Parathyroid adenoma (tissue), 2 donors: ENCODE data around the gene ZNF618.

Experiments
- H2AFZ ChIP-seq: fragments of 300-600 bp; sonication (generic); one replicate; pipeline ENCODE4 v1.7.0; 2017; ENCODE audit warnings: antibody characterized with exemption, mild to moderate bottlenecking
- H3K27ac ChIP-seq: fragments of 300-600 bp; sonication (generic); one replicate; pipeline ENCODE4 v1.7.0; 2017
- H3K27me3 ChIP-seq: fragments of 300-600 bp; sonication (generic); one replicate; pipeline ENCODE4 v1.7.0; 2017; ENCODE audit warnings: low read length; ENCODE audit not compliant: control insufficient read depth, insufficient read depth
- H3K36me3 ChIP-seq: fragments of 300-600 bp; sonication (generic); one replicate; pipeline ENCODE4 v1.7.0; 2017; ENCODE audit warnings: low read length; ENCODE audit not compliant: control insufficient read depth, insufficient read depth
- H3K4me1 ChIP-seq: fragments of 300-600 bp; sonication (generic); one replicate; pipeline ENCODE4 v1.7.0; 2017; ENCODE audit warnings: control low read depth
- H3K4me2 ChIP-seq: fragments of 300-600 bp; sonication (generic); one replicate; pipeline ENCODE4 v1.7.0; 2017; ENCODE audit warnings: low read length
- H3K4me3 ChIP-seq: fragments of 300-600 bp; sonication (generic); one replicate; pipeline ENCODE4 v1.7.0; 2017; ENCODE audit warnings: low read depth, low read length
- H3K79me2 ChIP-seq: fragments of 300-600 bp; sonication (generic); one replicate; pipeline ENCODE4 v1.7.0; 2017; ENCODE audit warnings: control low read depth
- H3K9ac ChIP-seq: fragments of 300-600 bp; sonication (generic); one replicate; pipeline ENCODE4 v1.7.0; 2017; ENCODE audit warnings: mild to moderate bottlenecking
- H3K9me3 ChIP-seq: fragments of 300-600 bp; sonication (generic); one replicate; pipeline ENCODE4 v1.7.0; 2017; ENCODE audit warnings: low read length; ENCODE audit not compliant: control insufficient read depth
- TF ChIP-seq, protein P1 (sequence below): fragments of 300-600 bp; sonication (generic); IDR thresholded peaks from one replicate; pipeline ENCODE4 v1.7.0; 2017; ENCODE audit warnings: antibody characterized with exemption, mild to moderate bottlenecking
- donor health status: primary hyperparathyroidism.

ZNF618 gene

DNA sequence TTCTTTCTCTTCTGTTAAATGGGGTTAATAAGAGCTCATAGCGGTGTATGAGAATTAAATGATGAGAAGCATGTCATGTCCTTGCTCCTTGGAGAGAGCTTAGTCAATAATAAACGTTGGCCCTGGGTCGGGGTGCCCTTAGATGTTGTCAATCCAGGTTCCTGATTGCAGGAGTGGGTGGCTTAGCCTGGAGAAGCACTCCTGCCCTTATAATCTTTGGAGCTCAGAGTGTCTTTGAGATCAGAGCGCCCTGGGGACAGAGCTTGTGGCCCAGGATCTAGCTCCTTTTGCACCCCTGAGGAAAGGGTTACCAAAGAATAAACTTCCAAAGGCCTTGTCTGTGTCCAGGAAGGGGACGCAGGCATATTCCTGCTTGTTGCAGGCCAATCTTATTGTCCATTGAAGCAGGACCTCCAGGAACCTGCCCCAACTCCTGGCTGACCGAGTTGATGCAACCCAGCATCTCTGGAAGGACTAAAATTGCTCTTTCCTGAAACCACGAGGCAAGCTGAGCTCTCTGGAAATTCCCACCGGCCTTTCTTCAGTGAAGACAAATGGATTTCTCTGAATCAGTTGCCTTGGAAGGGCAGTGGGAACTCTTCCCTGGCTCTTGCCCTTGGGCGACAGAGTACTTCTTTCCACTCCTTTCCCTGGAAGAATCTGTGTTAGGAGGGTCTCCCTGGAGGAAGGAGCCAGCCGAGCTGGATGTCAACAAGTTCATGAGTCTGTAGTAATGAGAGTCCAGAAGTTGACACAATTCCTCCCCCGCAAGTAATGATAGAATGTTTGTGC, 208.4 kb downstream of the ZNF618 start:
- Histone ChIP-seq H3K27ac (no peak overlapping the region), H2AFZ (no peak overlapping the region)

DNA sequence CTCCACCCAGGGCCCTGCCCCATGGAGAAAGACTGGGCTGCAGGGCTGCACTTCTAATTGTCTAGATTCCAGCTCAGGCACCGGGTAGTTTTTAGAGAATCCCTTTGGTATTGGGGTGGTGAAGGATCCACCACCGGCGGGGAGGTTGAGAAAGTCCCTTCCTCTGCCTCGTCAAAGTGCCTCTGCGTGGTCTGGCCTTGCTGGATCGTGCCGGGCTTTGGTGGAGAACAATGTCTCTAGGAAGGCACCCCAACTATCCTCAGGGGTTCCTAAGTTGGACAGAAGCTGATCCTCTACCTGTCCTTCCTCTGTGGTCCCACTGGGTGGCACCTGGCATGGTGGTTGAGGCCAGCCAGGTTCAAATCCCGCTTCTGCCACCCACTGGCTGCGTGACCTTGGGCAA, 209.3 kb downstream of the ZNF618 start:
- Histone ChIP-seq H3K4me3 (no peak overlapping the region), H3K27ac (no peak overlapping the region), H3K4me2 (no peak overlapping the region), H2AFZ (no peak overlapping the region), H3K27me3 (no peaks in the 10 kb centered on the region), H3K9me3 (no peaks in the 10 kb centered on the region), H3K9ac (no peak overlapping the region), H3K36me3 (no peaks in the 10 kb centered on the region), H3K79me2 (no peaks in the 10 kb centered on the region), H3K4me1 (no peaks in the 10 kb centered on the region)
- TF ChIP-seq, protein P1, sequence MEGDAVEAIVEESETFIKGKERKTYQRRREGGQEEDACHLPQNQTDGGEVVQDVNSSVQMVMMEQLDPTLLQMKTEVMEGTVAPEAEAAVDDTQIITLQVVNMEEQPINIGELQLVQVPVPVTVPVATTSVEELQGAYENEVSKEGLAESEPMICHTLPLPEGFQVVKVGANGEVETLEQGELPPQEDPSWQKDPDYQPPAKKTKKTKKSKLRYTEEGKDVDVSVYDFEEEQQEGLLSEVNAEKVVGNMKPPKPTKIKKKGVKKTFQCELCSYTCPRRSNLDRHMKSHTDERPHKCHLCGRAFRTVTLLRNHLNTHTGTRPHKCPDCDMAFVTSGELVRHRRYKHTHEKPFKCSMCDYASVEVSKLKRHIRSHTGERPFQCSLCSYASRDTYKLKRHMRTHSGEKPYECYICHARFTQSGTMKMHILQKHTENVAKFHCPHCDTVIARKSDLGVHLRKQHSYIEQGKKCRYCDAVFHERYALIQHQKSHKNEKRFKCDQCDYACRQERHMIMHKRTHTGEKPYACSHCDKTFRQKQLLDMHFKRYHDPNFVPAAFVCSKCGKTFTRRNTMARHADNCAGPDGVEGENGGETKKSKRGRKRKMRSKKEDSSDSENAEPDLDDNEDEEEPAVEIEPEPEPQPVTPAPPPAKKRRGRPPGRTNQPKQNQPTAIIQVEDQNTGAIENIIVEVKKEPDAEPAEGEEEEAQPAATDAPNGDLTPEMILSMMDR: no peak

More for the DNA sequence above, 208.4 kb downstream of the ZNF618 start:
- TF ChIP-seq, protein P1: no peak
- Histone ChIP-seq H3K4me2 (no peak overlapping the region), H3K4me3 (no peak overlapping the region), H3K36me3 (no peaks in the 10 kb centered on the region), H3K9me3 (no peaks in the 10 kb centered on the region), H3K27me3 (no peaks in the 10 kb centered on the region), H3K79me2 (no peaks in the 10 kb centered on the region), H3K4me1 (no peaks in the 10 kb centered on the region), H3K9ac (no peak overlapping the region)

DNA sequence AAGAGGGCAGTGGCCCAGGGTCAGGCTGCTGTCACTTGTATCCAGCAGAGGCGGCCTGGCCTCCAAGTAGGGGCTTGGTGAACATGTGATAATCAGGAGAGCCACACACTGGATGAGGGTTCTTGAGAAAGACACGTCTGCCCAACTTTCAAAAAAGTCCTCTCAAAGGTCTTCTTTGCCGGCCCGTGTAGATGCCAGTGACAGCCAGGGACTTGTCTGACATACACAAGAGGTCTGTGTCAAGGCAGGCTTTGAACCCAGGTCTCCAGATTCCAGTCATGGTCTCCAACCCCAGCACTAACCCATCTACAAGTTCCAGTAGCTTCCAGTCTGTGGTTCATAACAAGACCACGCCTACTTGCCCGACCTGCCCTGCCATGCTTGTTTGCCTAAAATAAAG, 209.9 kb downstream of the ZNF618 start:
- H3K27me3 ChIP-seq: no peaks in the 10 kb centered on the region
- no peaks in the 10 kb centered on the region for H3K79me2 ChIP-seq
- H3K4me2 ChIP-seq: no peak overlapping the region
- H3K4me3 ChIP-seq: no peak overlapping the region
- H3K36me3 ChIP-seq: no peaks in the 10 kb centered on the region
- no peak overlapping the region for H3K27ac ChIP-seq
- TF ChIP-seq, protein P1: no peak
- H3K9me3 ChIP-seq: no peaks in the 10 kb centered on the region
- H3K9ac ChIP-seq: no peak overlapping the region
- H3K4me1 ChIP-seq: no peaks in the 10 kb centered on the region
- H2AFZ ChIP-seq: no peak overlapping the region

DNA sequence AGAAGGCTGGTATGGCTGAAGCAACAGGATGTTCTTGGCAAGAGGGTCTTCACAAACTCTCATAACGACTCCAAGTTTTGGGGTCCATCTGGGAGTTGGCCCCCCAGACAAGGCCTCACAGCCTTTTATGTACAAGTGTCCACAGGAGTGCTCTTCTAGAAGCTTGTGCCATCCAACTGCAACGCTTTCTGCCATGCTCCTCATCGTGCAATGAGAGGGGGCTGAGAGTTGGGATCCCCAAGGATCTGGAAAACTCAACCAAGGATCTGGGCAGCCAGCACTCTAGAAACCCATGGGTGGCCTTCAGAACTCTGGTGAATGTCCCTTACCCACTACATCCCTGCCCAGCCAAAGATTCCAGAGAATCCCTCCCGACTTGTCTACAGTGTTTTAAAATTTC, 210.5 kb downstream of the ZNF618 start:
- H3K4me3 ChIP-seq: no peak overlapping the region
- no peaks in the 10 kb centered on the region for H3K4me1 ChIP-seq
- H3K27me3 ChIP-seq: no peaks in the 10 kb centered on the region
- no peaks in the 10 kb centered on the region for H3K9me3 ChIP-seq
- H3K27ac ChIP-seq: no peak overlapping the region
- no peaks in the 10 kb centered on the region for H3K79me2 ChIP-seq
- no peak overlapping the region for H2AFZ ChIP-seq
- TF ChIP-seq, protein P1: no peak
- H3K36me3 ChIP-seq: no peaks in the 10 kb centered on the region
- H3K9ac ChIP-seq: no peak overlapping the region
- no peak overlapping the region for H3K4me2 ChIP-seq

DNA sequence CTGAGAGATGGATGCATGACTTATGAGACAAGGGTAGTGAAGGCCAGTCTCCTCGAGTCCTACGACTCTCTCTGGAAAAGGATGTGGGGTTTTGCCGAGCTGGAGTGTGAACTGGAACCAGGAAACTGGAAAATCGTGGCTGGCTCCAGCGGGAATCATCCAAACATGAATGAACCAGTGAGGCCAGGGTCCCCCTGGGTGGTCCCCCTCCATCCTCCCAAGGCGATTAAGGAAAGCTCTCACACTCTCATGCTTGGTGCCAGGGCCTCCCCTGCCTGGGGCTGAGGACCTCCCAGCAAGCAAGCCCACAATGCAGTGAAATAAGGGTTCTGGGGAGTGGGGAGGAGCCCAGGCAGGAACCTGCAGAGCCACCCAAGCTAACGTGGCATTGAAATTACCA, 211.6 kb downstream of the ZNF618 start:
- no peak overlapping the region for H3K27ac ChIP-seq
- H3K27me3 ChIP-seq: no peaks in the 10 kb centered on the region
- H3K79me2 ChIP-seq: no peaks in the 10 kb centered on the region
- no peaks in the 10 kb centered on the region for H3K4me1 ChIP-seq
- no peaks in the 10 kb centered on the region for H3K36me3 ChIP-seq
- TF ChIP-seq, protein P1: no peak
- H2AFZ ChIP-seq: no peak overlapping the region
- H3K9ac ChIP-seq: no peak overlapping the region
- H3K4me2 ChIP-seq: no peak overlapping the region
- no peaks in the 10 kb centered on the region for H3K9me3 ChIP-seq
- no peak overlapping the region for H3K4me3 ChIP-seq
